CD14-positive monocyte (primary cell): ENCODE results near the gene ASPSCR1. TPM values are rescaled to one million over a fixed set of nuclear protein-coding genes. Genes with fewer than 3 reads are reported as not detected.

Source experiments
- DNase-seq, 3 donors: peaks; one replicate each; pipeline ENCODE4 v3.0.0-alpha.2; 2011 to 2022
- H2AFZ ChIP-seq: 2 replicates; pipeline ENCODE4 v1.6.0; 2012; ENCODE audit warnings: mild to moderate bottlenecking, low read depth, low read length, inconsistent platforms; ENCODE audit not compliant: insufficient read depth, poor library complexity, severe bottlenecking
- H3K27ac ChIP-seq, 2 donors: 1 replicate in 1 of 2; 2 replicates in 1 of 2; pipeline ENCODE4 v1.5.1; 2012 to 2013; ENCODE audit warnings: low read length in 2 of 2, control low read depth in 1 of 2, inconsistent platforms in 1 of 2, low read depth in 1 of 2, mild to moderate bottlenecking in 1 of 2
- H3K27me3 ChIP-seq, 2 donors: one replicate each; pipeline versions ENCODE4 v1.6.0 to v1.6.1; 2011 to 2013; ENCODE audit warnings: low read length in 2 of 2; ENCODE audit not compliant: control insufficient read depth in 2 of 2, insufficient read depth in 2 of 2
- H3K36me3 ChIP-seq, 2 donors: replicated peaks in 1 of 2; 1 replicate in 1 of 2; 2 replicates in 1 of 2; pipeline versions ENCODE4 v1.5.1 to v1.6.1; 2012 to 2013; ENCODE audit warnings: low read length in 2 of 2, control low read depth in 1 of 2, inconsistent platforms in 1 of 2, mild to moderate bottlenecking in 1 of 2; ENCODE audit not compliant: insufficient read depth in 2 of 2, control insufficient read depth in 1 of 2
- H3K4me1 ChIP-seq, 2 donors: 1 replicate in 1 of 2; 2 replicates in 1 of 2; pipeline versions ENCODE4 v1.5.1 to v1.6.1; 2012 to 2013; ENCODE audit warnings: low read length in 2 of 2, control low read depth in 1 of 2, inconsistent platforms in 1 of 2, mild to moderate bottlenecking in 1 of 2, moderate library complexity in 1 of 2; ENCODE audit not compliant: insufficient read depth in 2 of 2, control insufficient read depth in 1 of 2
- H3K4me2 ChIP-seq: replicated peaks from 2 replicates; pipeline ENCODE3; 2012; ENCODE audit warnings: low read length, moderate library complexity, mild to moderate bottlenecking; ENCODE audit not compliant: poor library complexity, severe bottlenecking; ENCODE audit errors: extremely low read depth
- H3K4me3 ChIP-seq, 3 experiments: fragments of 200-600 bp in 1 of 3; sonication (generic) in 1 of 3; replicated peaks in 1 of 3; 1 replicate in 2 of 3; 2 replicates in 1 of 3; pipeline ENCODE4 v1.5.1; 2011 to 2013; ENCODE audit warnings: low read length in 3 of 3, mild to moderate bottlenecking in 3 of 3, control low read depth in 2 of 3, low read depth in 2 of 3, inconsistent platforms in 1 of 3, moderate library complexity in 1 of 3
- H3K79me2 ChIP-seq: 2 replicates; pipeline ENCODE4 v1.6.0; 2012; ENCODE audit warnings: mild to moderate bottlenecking, control low read depth, inconsistent platforms, low read length, moderate library complexity; ENCODE audit not compliant: insufficient read depth
- H3K9ac ChIP-seq: 2 replicates; pipeline ENCODE4 v1.6.0; 2017; ENCODE audit warnings: low read length, mild to moderate bottlenecking; ENCODE audit not compliant: insufficient read depth, poor library complexity, severe bottlenecking
- H3K9me3 ChIP-seq, 2 donors: replicated peaks in 1 of 2; 1 replicate in 1 of 2; 2 replicates in 1 of 2; pipeline versions ENCODE4 v1.5.1 to v1.6.1; 2012 to 2013; ENCODE audit warnings: low read length in 2 of 2, control low read depth in 1 of 2; ENCODE audit not compliant: control insufficient read depth in 1 of 2, insufficient read depth in 1 of 2
- H4K20me1 ChIP-seq: 2 replicates; pipeline ENCODE4 v1.6.0; 2012; ENCODE audit warnings: mild to moderate bottlenecking, low read length, control low read depth, moderate library complexity; ENCODE audit not compliant: insufficient read depth
- H3K27ac Mint-ChIP-seq, 7 donors: one replicate each; pipeline ENCODE4 v1.8.0; 2020; ENCODE audit warnings: mild to moderate bottlenecking in 7 of 7, mixed read lengths in 7 of 7, moderate library complexity in 6 of 7, inconsistent platforms in 2 of 7
- H3K27me3 Mint-ChIP-seq, 3 donors: one replicate each; pipeline ENCODE4 v1.8.0; 2021 to 2022; ENCODE audit warnings: low read depth in 3 of 3, mild to moderate bottlenecking in 3 of 3, mixed read lengths in 3 of 3, moderate library complexity in 3 of 3, inconsistent platforms in 1 of 3
- H3K36me3 Mint-ChIP-seq, 2 donors: one replicate each; pipeline ENCODE4 v1.8.0; 2020; ENCODE audit warnings: mixed read lengths in 2 of 2, inconsistent platforms in 1 of 2, mild to moderate bottlenecking in 1 of 2
- H3K4me1 Mint-ChIP-seq: one replicate; pipeline ENCODE4 v1.8.0; 2020; ENCODE audit warnings: mild to moderate bottlenecking, mixed read lengths
- H3K4me3 Mint-ChIP-seq, 2 donors: one replicate each; pipeline ENCODE4 v1.8.0; 2020; ENCODE audit warnings: mild to moderate bottlenecking in 2 of 2, mixed read lengths in 2 of 2, moderate library complexity in 1 of 2
- H3K9me3 Mint-ChIP-seq, 7 donors: one replicate each; pipeline ENCODE4 v1.8.0; 2020 to 2022; ENCODE audit warnings: mixed read lengths in 7 of 7, mild to moderate bottlenecking in 6 of 7, moderate library complexity in 6 of 7, inconsistent platforms in 2 of 7
- CTCF ChIP-seq: fragments of 200-600 bp; IDR thresholded peaks from one replicate; pipeline ENCODE4 v1.8.0; 2022; ENCODE audit warnings: antibody characterized with exemption, mild to moderate bottlenecking
- WGBS: methylation state at CpG from one replicate; pipeline ENCODE4 v1.1.5; 2013; ENCODE audit warnings: missing lambda C conversion rate; ENCODE audit not compliant: insufficient coverage; 5-methylcytosine and 5-hydroxymethylcytosine counted together
- intact Hi-C, 2 donors: fragments of 100-400 bp; cut with micrococcal nuclease; formaldehyde crosslinking; loops; one replicate each; pipeline versions ENCODE4 v1.15.0 to v1.15.1; 2023
- polyA plus RNA-seq, 3 donors: library from polyadenylated mRNA; depleted of rRNA in 1 of 3; unstranded in 2 of 3; stranded (reverse) in 1 of 3; fragments of 300-500 nt in 2 of 3; fragments of >200 nt in 1 of 3; fragmentation: Illumina TruSeq in 2 of 3; gene quantifications; 1 replicate in 2 of 3; 2 replicates in 1 of 3; pipeline ENCODE4 v1.2.3, GENCODE V29; 2012 to 2021

ASPSCR1 gene
- polyA plus RNA-seq, 3 donors = 25.5 to 31.9 (median 25.6) TPM

- WGBS = 85% methylated on average over 40 of the region's 41 CpGs
- H3K4me2 ChIP-seq = no peak overlapping the region
- H3K9me3 Mint-ChIP-seq = no peaks in the 10 kb centered on the region
These were observed 27.4 kb downstream of the ASPSCR1 start for GRCh38 chr17:82004517-82005455.

More at GRCh38 chr17:82004517-82005455, 27.4 kb downstream of the ASPSCR1 start:
- no peak overlapping the region for H3K4me3 Mint-ChIP-seq
- Histone ChIP-seq H3K9ac (no peak overlapping the region), H3K36me3 (peaks cover 0 to 7% of the 10 kb centered on the region in 2 donors), H3K4me3 (no peak overlapping the region), H3K9me3 (no peaks in the 10 kb centered on the region), H3K79me2 (no peaks in the 10 kb centered on the region), H3K27me3 (no peaks in the 10 kb centered on the region), H2AFZ (no peak overlapping the region), H3K27ac (no peak overlapping the region), H4K20me1 (peaks cover 7% of the 10 kb centered on the region), H3K4me1 (no peaks in the 10 kb centered on the region)
- intact Hi-C loops = no loop called here
- peaks cover 0 to 10% of the 10 kb centered on the region in 2 donors for H3K36me3 Mint-ChIP-seq
- no peak for DNase-seq
- H3K4me1 Mint-ChIP-seq = no peaks in the 10 kb centered on the region
- H3K27ac Mint-ChIP-seq = peak overlapping the region in 1 of 7 donors; percentile 58
- H3K27me3 Mint-ChIP-seq = peaks cover 2 to 3% (median 2%) of the 10 kb centered on the region in 3 donors
- TF ChIP-seq CTCF = no peak
